Gastroesophageal sphincter (tissue), 3 donors: Measurements from ENCODE around the gene KCTD1.

ENCODE experiments used
- CTCF ChIP-seq, 4 experiments: fragments of 200-600 bp in 2 of 4; fragments of 450-650 bp in 2 of 4; sonication (generic) in 1 of 4; IDR thresholded peaks; one replicate each; pipeline ENCODE4 v1.5.1; 2017 to 2019; ENCODE audit warnings: antibody characterized with exemption in 4 of 4, mild to moderate bottlenecking in 2 of 4, moderate library complexity in 2 of 4
- POLR2A ChIP-seq, 2 donors: fragments of 450-650 bp; IDR thresholded peaks; one replicate each; pipeline ENCODE4 v1.6.1; 2017; ENCODE audit warnings: antibody characterized with exemption in 2 of 2, mild to moderate bottlenecking in 2 of 2, moderate library complexity in 1 of 2

GRCh38 chr18:26457195-26457594 is 91.2 kb downstream of the KCTD1 start:
- TF ChIP-seq CTCF (IDR thresholded peaks at IDR 0.05) (no peak), POLR2A (IDR thresholded peaks at IDR 0.05) (no peak)
